GM18502 (cell line): ENCODE data around the gene FHL1.
"Not testable (repeated sequence)": the region's sequence is repeated elsewhere in the genome, so short reads cannot be mapped to it uniquely, and the experiment has no call there.

Source experiments
- ATAC-seq: cut with Tn5 transposase; IDR thresholded peaks from one replicate; pipeline ENCODE4 v1.9.1; 2021; ENCODE audit warnings: mild to moderate bottlenecking; ENCODE audit not compliant: unreplicated experiment, poor library complexity

Gene FHL1

GRCh38 chrX:136146614-136147314, 569 bp upstream of the FHL1 start:
- no peak for ATAC-seq

GRCh38 chrX:136147976-136148375, 643 bp downstream of the FHL1 start:
- ATAC-seq: no peak

GRCh38 chrX:136148391-136148790, 1.1 kb downstream of the FHL1 start:
- no peak for ATAC-seq

GRCh38 chrX:136154998-136155397, 7.7 kb downstream of the FHL1 start:
- no peak for ATAC-seq

- ATAC-seq: no peak
These were observed 9.3 kb downstream of the FHL1 start for GRCh38 chrX:136156560-136157117.

GRCh38 chrX:136157187-136157586, 9.9 kb downstream of the FHL1 start:
- ATAC-seq: no peak

- no peak for ATAC-seq
These were observed 11.4 kb downstream of the FHL1 start for GRCh38 chrX:136158685-136159084.

- no peak for ATAC-seq
These were observed 12.3 kb downstream of the FHL1 start for GRCh38 chrX:136159611-136160025.

GRCh38 chrX:136162827-136163570, 15.7 kb downstream of the FHL1 start:
- ATAC-seq: peak; percentile 80

- ATAC-seq: no peak
These were observed 16.4 kb downstream of the FHL1 start for GRCh38 chrX:136163689-136164088.

GRCh38 chrX:136165406-136165805, 18.1 kb downstream of the FHL1 start:
- ATAC-seq: no peak

- ATAC-seq: no peak
These were observed 19.0 kb downstream of the FHL1 start for GRCh38 chrX:136166221-136166855.

- not testable (repeated sequence) for ATAC-seq
These were observed 20.7 kb downstream of the FHL1 start for GRCh38 chrX:136167989-136168388.

GRCh38 chrX:136168929-136169735, 21.8 kb downstream of the FHL1 start:
- ATAC-seq: no peak

GRCh38 chrX:136170139-136170800, 22.9 kb downstream of the FHL1 start:
- no peak for ATAC-seq

- no peak for ATAC-seq
These were observed 24.1 kb downstream of the FHL1 start for GRCh38 chrX:136171420-136171819.

- no peak for ATAC-seq
These were observed 29.1 kb downstream of the FHL1 start for GRCh38 chrX:136176399-136176825.

- ATAC-seq: no peak
These were observed 31.8 kb downstream of the FHL1 start for GRCh38 chrX:136179133-136179532.

GRCh38 chrX:136182414-136182813, 35.1 kb downstream of the FHL1 start:
- ATAC-seq: no peak

- ATAC-seq: no peak
These were observed 35.8 kb downstream of the FHL1 start for GRCh38 chrX:136183172-136183571.
